ENCODE data around the gene TRIM5.
"Not testable (repeated sequence)": the region's sequence is repeated elsewhere in the genome, so short reads cannot be mapped to it uniquely, and the experiment has no call there.

TRIM5 gene

GRCh38 chr11:5663511-5663910 lies 21.4 kb downstream of the TRIM5 start:
- DNase-seq (ENCODE audit: extremely low spot score), result no peak
- no peak for TF ChIP-seq CTCF (IDR thresholded peaks at IDR 0.05; ENCODE audit: control extremely low read depth, extremely low read depth, low read depth, missing control alignments)
- ChIA-PET CTCF (no interaction called here), POLR2A (no interaction called here)

- POLR2A ChIA-PET, result no interaction called here
- CTCF ChIA-PET, result interaction anchor here (0.9 kb wide), 1 partner anchor 26 kb away, joined by 3 read pairs; no protein-coding TSS in a partner anchor
- no peak for TF ChIP-seq CTCF (IDR thresholded peaks at IDR 0.05; ENCODE audit: control extremely low read depth, extremely low read depth, low read depth, missing control alignments)
- no peak for DNase-seq (ENCODE audit: extremely low spot score)
Measured at GRCh38 chr11:5658318-5658717, 26.6 kb downstream of the TRIM5 start.

- CTCF ChIA-PET; POLR2A ChIA-PET; DNase-seq (ENCODE audit: extremely low spot score): not testable (repeated sequence)
Measured at GRCh38 chr11:5656956-5657355, 27.9 kb downstream of the TRIM5 start.

GRCh38 chr11:5655474-5655873 lies 29.4 kb downstream of the TRIM5 start:
- ChIA-PET CTCF (no interaction called here), POLR2A (no interaction called here)
- DNase-seq (ENCODE audit: extremely low spot score), result no peak
- TF ChIP-seq CTCF (IDR thresholded peaks at IDR 0.05; ENCODE audit: control extremely low read depth, extremely low read depth, low read depth, missing control alignments), result no peak

GRCh38 chr11:5646139-5646538 lies 38.7 kb downstream of the TRIM5 start:
- CTCF ChIA-PET, result interaction anchor here (0.9 to 1.2 kb wide), 3 partner anchors 10 to 38 kb away, joined by 3 read pairs; no protein-coding TSS in a partner anchor
- no peak for DNase-seq (ENCODE audit: extremely low spot score)

GRCh38 chr11:5643585-5643984 lies 41.3 kb downstream of the TRIM5 start:
- no peak for TF ChIP-seq CTCF (IDR thresholded peaks at IDR 0.05; ENCODE audit: control extremely low read depth, extremely low read depth, low read depth, missing control alignments)
- DNase-seq (ENCODE audit: extremely low spot score), result no peak
- CTCF ChIA-PET, result no interaction called here
- POLR2A ChIA-PET, result no interaction called here

More at GRCh38 chr11:5646139-5646538, 38.7 kb downstream of the TRIM5 start:
- POLR2A ChIA-PET, result no interaction called here
- no peak for TF ChIP-seq CTCF (IDR thresholded peaks at IDR 0.05; ENCODE audit: control extremely low read depth, extremely low read depth, low read depth, missing control alignments)

GRCh38 chr11:5639953-5640352 lies 44.9 kb downstream of the TRIM5 start:
- CTCF ChIA-PET, result no interaction called here
- POLR2A ChIA-PET, result no interaction called here
- no peak for TF ChIP-seq CTCF (IDR thresholded peaks at IDR 0.05; ENCODE audit: control extremely low read depth, extremely low read depth, low read depth, missing control alignments)
- no peak for DNase-seq (ENCODE audit: extremely low spot score)
